ENCODE measurements around the gene ZNF501. TPM values are rescaled to one million over a fixed set of nuclear protein-coding genes. Genes with fewer than 3 reads are reported as not detected.

ZNF501 gene
- total and polyA plus RNA-seq, 2 donors (not counting 3 experiments of a cell fraction or from before 2014, with no cell fraction given) = 0.92 to 3.9 TPM

DNA sequence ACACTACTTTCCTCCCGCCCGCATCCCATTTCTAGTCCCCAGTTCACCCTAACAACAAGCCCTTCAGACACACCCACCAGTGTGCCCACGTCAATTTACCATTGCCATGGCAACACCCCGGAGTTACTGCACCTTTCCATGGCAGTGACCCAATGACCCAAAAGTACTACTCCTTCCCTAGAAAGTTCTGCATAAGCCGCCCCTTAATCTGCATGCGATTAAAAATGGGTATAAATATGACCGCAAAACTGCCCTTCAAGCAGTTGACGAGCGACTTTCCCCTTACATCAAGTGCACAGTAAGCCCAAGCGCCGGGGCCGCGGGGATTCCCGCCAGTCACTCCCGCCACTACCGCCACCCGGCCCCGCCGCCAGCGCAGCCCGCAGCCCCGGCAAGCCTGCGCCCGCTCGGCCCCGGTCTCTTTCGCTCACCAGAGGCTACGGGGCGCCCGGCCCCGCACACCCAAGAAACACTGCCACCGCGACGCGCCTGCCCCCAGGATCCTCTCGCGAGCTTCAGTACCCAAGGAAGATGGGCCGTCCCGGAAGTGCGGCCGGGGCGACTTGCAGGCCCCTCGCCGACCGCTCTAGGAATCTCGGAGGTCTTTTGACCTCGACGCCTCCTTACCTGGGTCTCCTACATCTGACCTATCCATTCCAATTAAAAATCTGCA lies 44.2 kb upstream of the ZNF501 start:
- DNase-seq (ENCODE audit: low read depth, low spot score) (peak; percentile 52), FAIRE-seq (no peak)
- ChIA-PET POLR2A (no interaction called here), CTCF (no interaction called here)
- Histone ChIP-seq H3K4me3 (replicated peaks in 1 of 3; ENCODE audit: insufficient read depth in 1 of 3, low read depth in 1 of 3, low read length in 3 of 3) (peak overlapping the region; percentile 7 to 44 (median 35)), H3K79me2 (ENCODE audit: control insufficient read depth, insufficient read depth, low read length) (no peaks in the 10 kb centered on the region), H3K4me2 (ENCODE audit: insufficient read depth, low read length) (peak overlapping the region; percentile 20), H2AFZ (ENCODE audit: low read depth, low read length) (peak overlapping the region; percentile 85), H3K4me1 (ENCODE audit: control insufficient read depth, extremely low read depth, insufficient read depth, low read length) (no peaks in the 10 kb centered on the region), H3K9ac (replicated peaks; ENCODE audit: extremely low read depth, insufficient read depth, low read length) (no peak overlapping the region), H3K9me3 (replicated peaks; ENCODE audit: control insufficient read depth, insufficient read depth, low read length) (peaks cover 1% of the 10 kb centered on the region), H3K9me1 (replicated peaks; ENCODE audit: control insufficient read depth, extremely low read depth, insufficient read depth, low read length) (no peaks in the 10 kb centered on the region), H3K27ac (ENCODE audit: insufficient read depth, low read depth, low read length) (no peak overlapping the region), H3K27me3 (ENCODE audit: control insufficient read depth in 2 of 2, insufficient read depth in 2 of 2, low read length in 2 of 2) (no peaks in the 10 kb centered on the region), H4K20me1 (replicated peaks; ENCODE audit: control insufficient read depth, extremely low read depth, insufficient read depth, low read length) (no peaks in the 10 kb centered on the region), H3K36me3 (ENCODE audit: control insufficient read depth in 2 of 2, extremely low read depth in 1 of 2, insufficient read depth in 2 of 2, low read length in 2 of 2) (no peaks in the 10 kb centered on the region)
- no TSS peak for BruUV-seq (replicated peaks)
- intact Hi-C loops (cut with micrococcal nuclease) = no loop called here
- no peak for TF ChIP-seq POLR2AphosphoS5 (IDR thresholded peaks at IDR 0.05; ENCODE audit: insufficient read depth, low read depth, low read length)
- no peak for TF ChIP-seq GATA2 (IDR thresholded peaks at IDR 0.05; ENCODE audit: insufficient read depth, insufficient read length, low read depth, low read length)
- TF ChIP-seq JUN (IDR thresholded peaks at IDR 0.05; ENCODE audit: borderline replicate concordance, insufficient read depth, insufficient read length, low read depth) = no peak
- dilution Hi-C loops (cut with MboI; ENCODE audit: extremely low pct_ligation_motif_present, low sequenced_read_pairs) = no loop called here

GRCh38 chr3:44687898-44688297 lies 41.5 kb upstream of the ZNF501 start:
- Histone ChIP-seq H3K27me3 (ENCODE audit: control insufficient read depth in 2 of 2, insufficient read depth in 2 of 2, low read length in 2 of 2) (no peaks in the 10 kb centered on the region), H2AFZ (ENCODE audit: low read depth, low read length) (no peak overlapping the region), H3K79me2 (ENCODE audit: control insufficient read depth, insufficient read depth, low read length) (no peaks in the 10 kb centered on the region), H3K36me3 (ENCODE audit: control insufficient read depth in 2 of 2, extremely low read depth in 1 of 2, insufficient read depth in 2 of 2, low read length in 2 of 2) (no peaks in the 10 kb centered on the region), H3K4me1 (ENCODE audit: control insufficient read depth, extremely low read depth, insufficient read depth, low read length) (no peaks in the 10 kb centered on the region), H3K27ac (ENCODE audit: insufficient read depth, low read depth, low read length) (no peak overlapping the region), H3K4me2 (ENCODE audit: insufficient read depth, low read length) (no peak overlapping the region), H3K9me1 (replicated peaks; ENCODE audit: control insufficient read depth, extremely low read depth, insufficient read depth, low read length) (no peaks in the 10 kb centered on the region), H4K20me1 (replicated peaks; ENCODE audit: control insufficient read depth, extremely low read depth, insufficient read depth, low read length) (no peaks in the 10 kb centered on the region), H3K9me3 (replicated peaks; ENCODE audit: control insufficient read depth, insufficient read depth, low read length) (peaks cover 1% of the 10 kb centered on the region), H3K9ac (replicated peaks; ENCODE audit: extremely low read depth, insufficient read depth, low read length) (no peak overlapping the region), H3K4me3 (replicated peaks in 1 of 3; ENCODE audit: insufficient read depth in 1 of 3, low read depth in 1 of 3, low read length in 3 of 3) (no peak overlapping the region)
- no peak for DNase-seq (ENCODE audit: low read depth, low spot score)
- intact Hi-C loops (cut with micrococcal nuclease) (no loop called here), dilution Hi-C loops (cut with MboI; ENCODE audit: extremely low pct_ligation_motif_present, low sequenced_read_pairs) (no loop called here)
- FAIRE-seq = no peak
- BruUV-seq (replicated peaks) = no TSS peak
- ChIA-PET POLR2A (no interaction called here), CTCF (no interaction called here)
- TF ChIP-seq MYC (IDR thresholded peaks at IDR 0.05; ENCODE audit: low read depth, low read length) = no peak
- TF ChIP-seq EZH2 (IDR thresholded peaks at IDR 0.05; ENCODE audit: borderline replicate concordance, low read depth, low read length, severe bottlenecking) = no peak
- no peak for TF ChIP-seq FOS (IDR thresholded peaks at IDR 0.05; ENCODE audit: borderline replicate concordance, insufficient read depth, low read length)
- no peak for TF ChIP-seq CTCF (IDR thresholded peaks at IDR 0.05; ENCODE audit: extremely low read depth in 1 of 2, insufficient read depth in 1 of 2, low read depth in 1 of 2, low read length in 2 of 2)
- TF ChIP-seq MAX (IDR thresholded peaks at IDR 0.05; ENCODE audit: insufficient read depth, insufficient read length) = no peak
- TF ChIP-seq JUN (IDR thresholded peaks at IDR 0.05; ENCODE audit: borderline replicate concordance, insufficient read depth, insufficient read length, low read depth) = no peak
- no peak for TF ChIP-seq POLR2A (IDR thresholded peaks at IDR 0.05; ENCODE audit: low read depth, low read length)
- TF ChIP-seq GATA2 (IDR thresholded peaks at IDR 0.05; ENCODE audit: insufficient read depth, insufficient read length, low read depth, low read length) = no peak
- TF ChIP-seq POLR2AphosphoS5 (IDR thresholded peaks at IDR 0.05; ENCODE audit: insufficient read depth, low read depth, low read length) = no peak

Data from endothelial cell of umbilical vein (primary cell).